ENCODE data around the gene TAF4B. TPM values are rescaled to one million over a fixed set of nuclear protein-coding genes. Genes with fewer than 3 reads are reported as not detected.

Gene TAF4B
- total RNA-seq, 1 experiment from 2014 or later: 8.3 TPM

DNA sequence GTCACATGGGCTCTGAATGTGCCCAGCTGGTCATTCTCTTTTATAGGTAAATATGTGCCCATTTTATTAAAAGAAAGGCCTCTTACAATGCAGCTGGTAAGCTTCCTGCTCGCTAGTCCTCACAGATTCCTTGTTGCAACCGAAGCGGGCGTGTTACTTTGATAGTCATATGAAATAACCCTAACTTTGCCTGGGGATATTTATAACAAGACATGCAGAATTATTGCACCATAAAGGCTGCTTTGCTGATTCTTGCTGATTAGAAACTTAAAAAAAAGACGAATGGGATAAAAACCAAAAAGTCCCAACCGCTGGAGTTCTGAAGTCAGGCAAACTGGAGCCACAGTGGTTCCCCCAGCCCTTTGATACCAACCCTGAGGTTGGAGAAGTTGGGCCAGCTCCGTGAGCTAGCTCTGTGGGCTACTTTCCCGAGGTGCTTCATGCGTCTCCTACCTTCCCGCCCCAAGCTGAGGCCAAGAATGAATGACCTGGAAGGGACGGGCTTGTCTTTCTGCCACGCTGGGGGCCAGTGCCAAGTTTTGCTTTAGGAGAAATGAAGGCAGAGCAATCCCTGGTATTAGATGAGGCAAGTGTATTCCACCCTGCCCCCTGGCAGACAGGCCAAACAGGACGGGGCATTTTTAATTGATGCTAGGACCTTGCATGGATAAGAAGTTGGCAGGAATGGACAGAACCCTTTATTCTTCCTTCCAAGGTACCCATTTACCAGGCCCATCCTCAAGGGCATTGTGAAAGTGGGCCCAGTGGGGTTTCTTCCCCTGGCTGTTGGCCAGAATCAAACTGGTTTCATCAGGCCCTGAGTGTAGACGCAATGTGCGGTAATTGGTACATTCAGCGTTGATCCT is 181.7 kb downstream of the TAF4B start:
- no peaks in the 10 kb centered on the region for H3K9me2 ChIP-seq (replicated peaks; ENCODE audit: low read length)
- ATAC-seq: no peak
- TF ChIP-seq, protein P1, sequence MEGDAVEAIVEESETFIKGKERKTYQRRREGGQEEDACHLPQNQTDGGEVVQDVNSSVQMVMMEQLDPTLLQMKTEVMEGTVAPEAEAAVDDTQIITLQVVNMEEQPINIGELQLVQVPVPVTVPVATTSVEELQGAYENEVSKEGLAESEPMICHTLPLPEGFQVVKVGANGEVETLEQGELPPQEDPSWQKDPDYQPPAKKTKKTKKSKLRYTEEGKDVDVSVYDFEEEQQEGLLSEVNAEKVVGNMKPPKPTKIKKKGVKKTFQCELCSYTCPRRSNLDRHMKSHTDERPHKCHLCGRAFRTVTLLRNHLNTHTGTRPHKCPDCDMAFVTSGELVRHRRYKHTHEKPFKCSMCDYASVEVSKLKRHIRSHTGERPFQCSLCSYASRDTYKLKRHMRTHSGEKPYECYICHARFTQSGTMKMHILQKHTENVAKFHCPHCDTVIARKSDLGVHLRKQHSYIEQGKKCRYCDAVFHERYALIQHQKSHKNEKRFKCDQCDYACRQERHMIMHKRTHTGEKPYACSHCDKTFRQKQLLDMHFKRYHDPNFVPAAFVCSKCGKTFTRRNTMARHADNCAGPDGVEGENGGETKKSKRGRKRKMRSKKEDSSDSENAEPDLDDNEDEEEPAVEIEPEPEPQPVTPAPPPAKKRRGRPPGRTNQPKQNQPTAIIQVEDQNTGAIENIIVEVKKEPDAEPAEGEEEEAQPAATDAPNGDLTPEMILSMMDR (conservative IDR thresholded peaks at IDR 0.05; ENCODE audit: low read depth, low read length): no peak
- no peak for TF ChIP-seq EZH2phosphoT487 (IDR thresholded peaks at IDR 0.05; ENCODE audit: borderline replicate concordance, low read length)
- TF ChIP-seq EZH2 (IDR thresholded peaks at IDR 0.05; ENCODE audit: low read length, unreplicated experiment): no peak
- H3K4me3 ChIP-seq (ENCODE audit: low read length): no peak overlapping the region
- H3K79me2 ChIP-seq (ENCODE audit: low read length): no peaks in the 10 kb centered on the region
- H3K4me1 ChIP-seq (ENCODE audit: insufficient read depth, low read length): no peaks in the 10 kb centered on the region
- no TSS peak for BruUV-seq (replicated peaks)
- no peak overlapping the region for H2AFZ ChIP-seq (ENCODE audit: low read length)
- peak; percentile 17 for DNase-seq
- intact Hi-C loops (cut with micrococcal nuclease): loop anchor here (10.0 kb wide), 1 partner anchor 207 kb away; no protein-coding TSS in a partner anchor
- no peaks in the 10 kb centered on the region for H3K36me3 ChIP-seq (ENCODE audit: low read depth, low read length)
- no peak overlapping the region for H3K27ac ChIP-seq (ENCODE audit: low read length)
- H4K20me1 ChIP-seq (ENCODE audit: low read length): no peaks in the 10 kb centered on the region
- CTCF ChIA-PET: interaction anchor here (0.5 to 0.7 kb wide), 3 partner anchors 34 to 555 kb away, joined by 4 to 9 read pairs (median 7); no protein-coding TSS in a partner anchor
- H3F3A ChIP-seq (ENCODE audit: low read length, unreplicated experiment): no peaks in the 10 kb centered on the region
- POLR2A ChIA-PET (ENCODE audit: unreplicated experiment): no interaction called here
- H3K4me2 ChIP-seq (ENCODE audit: low read length): no peak overlapping the region
- no peaks in the 10 kb centered on the region for H3K27me3 ChIP-seq (ENCODE audit: low read length)
- no peaks in the 10 kb centered on the region for H3K9me3 ChIP-seq (ENCODE audit: low read length)
- H3K9ac ChIP-seq (ENCODE audit: low read length): no peak overlapping the region

DNA sequence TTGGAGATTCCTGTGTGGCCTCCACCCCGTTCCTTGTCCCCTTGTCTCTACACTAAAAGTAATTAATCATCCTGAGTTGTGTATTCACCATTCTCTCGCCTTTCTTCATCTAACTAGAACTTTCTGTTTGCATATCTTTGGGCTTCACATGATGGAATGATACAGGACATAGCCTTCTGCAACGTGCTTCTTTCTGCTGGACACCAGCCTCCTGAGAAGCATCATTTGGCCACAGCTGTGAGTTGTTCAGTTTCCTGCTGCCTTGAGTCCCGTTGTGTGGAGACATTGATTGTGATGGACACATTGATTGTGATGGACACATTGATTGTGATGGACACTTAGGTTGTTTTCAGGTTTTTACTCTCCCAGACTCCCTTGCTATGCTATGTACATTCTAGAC is 182.8 kb downstream of the TAF4B start:
- DNase-seq: no peak
- BruUV-seq (replicated peaks): no TSS peak
- Histone ChIP-seq H3K79me2 (ENCODE audit: low read length) (no peaks in the 10 kb centered on the region), H3K27ac (ENCODE audit: low read length) (no peak overlapping the region), H3F3A (ENCODE audit: low read length, unreplicated experiment) (no peaks in the 10 kb centered on the region), H4K20me1 (ENCODE audit: low read length) (no peaks in the 10 kb centered on the region), H2AFZ (ENCODE audit: low read length) (no peak overlapping the region), H3K9me2 (replicated peaks; ENCODE audit: low read length) (no peaks in the 10 kb centered on the region), H3K27me3 (ENCODE audit: low read length) (no peaks in the 10 kb centered on the region), H3K4me3 (ENCODE audit: low read length) (no peak overlapping the region), H3K4me1 (ENCODE audit: insufficient read depth, low read length) (no peaks in the 10 kb centered on the region), H3K4me2 (ENCODE audit: low read length) (no peak overlapping the region), H3K36me3 (ENCODE audit: low read depth, low read length) (no peaks in the 10 kb centered on the region), H3K9me3 (ENCODE audit: low read length) (no peaks in the 10 kb centered on the region), H3K9ac (ENCODE audit: low read length) (no peak overlapping the region)
- ChIA-PET CTCF (no interaction called here), POLR2A (ENCODE audit: unreplicated experiment) (no interaction called here)
- no peak for ATAC-seq
- intact Hi-C loops (cut with micrococcal nuclease): loop anchor here (10.0 kb wide), 1 partner anchor 206 kb away; no protein-coding TSS in a partner anchor
- TF ChIP-seq EZH2phosphoT487 (IDR thresholded peaks at IDR 0.05; ENCODE audit: borderline replicate concordance, low read length) (no peak), EZH2 (IDR thresholded peaks at IDR 0.05; ENCODE audit: low read length, unreplicated experiment) (no peak)
- TF ChIP-seq, protein P1 (conservative IDR thresholded peaks at IDR 0.05; ENCODE audit: low read depth, low read length): no peak

DNA sequence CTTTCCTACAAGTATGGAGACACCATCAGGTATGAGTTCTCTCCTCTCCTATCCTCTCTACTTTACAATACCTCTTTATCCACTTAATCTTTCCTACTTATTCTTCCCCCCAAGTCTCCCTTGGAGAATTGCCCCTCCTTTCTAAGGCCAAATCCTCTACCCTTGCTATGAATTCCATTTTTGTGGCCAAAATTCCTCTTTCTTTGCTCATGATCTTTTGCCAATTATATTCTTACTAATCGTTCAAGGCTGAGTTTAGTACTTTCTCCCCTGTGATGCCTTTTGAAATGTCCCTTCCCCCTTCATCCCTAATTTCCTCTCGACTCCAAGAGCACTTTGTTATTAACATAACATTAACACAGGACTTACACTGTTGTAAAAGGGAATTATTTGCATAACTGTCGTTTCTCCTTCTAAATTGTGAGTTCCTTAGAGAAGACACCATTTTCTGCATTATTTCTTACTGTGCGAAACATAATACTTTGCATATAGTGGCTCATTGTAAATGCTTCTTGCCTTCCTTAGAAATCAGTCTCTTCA is 188.7 kb downstream of the TAF4B start:
- Histone ChIP-seq H3K4me1 (ENCODE audit: insufficient read depth, low read length) (no peaks in the 10 kb centered on the region), H3K9me3 (ENCODE audit: low read length) (no peaks in the 10 kb centered on the region), H3K9me2 (replicated peaks; ENCODE audit: low read length) (no peaks in the 10 kb centered on the region), H4K20me1 (ENCODE audit: low read length) (no peaks in the 10 kb centered on the region), H3K4me3 (ENCODE audit: low read length) (no peak overlapping the region), H3K4me2 (ENCODE audit: low read length) (no peak overlapping the region), H3K27ac (ENCODE audit: low read length) (no peak overlapping the region), H3K9ac (ENCODE audit: low read length) (no peak overlapping the region), H3K36me3 (ENCODE audit: low read depth, low read length) (no peaks in the 10 kb centered on the region), H3K27me3 (ENCODE audit: low read length) (no peaks in the 10 kb centered on the region), H3K79me2 (ENCODE audit: low read length) (no peaks in the 10 kb centered on the region), H2AFZ (ENCODE audit: low read length) (no peak overlapping the region), H3F3A (ENCODE audit: low read length, unreplicated experiment) (no peaks in the 10 kb centered on the region)
- ChIA-PET CTCF (no interaction called here), POLR2A (ENCODE audit: unreplicated experiment) (no interaction called here)
- ATAC-seq (no peak), DNase-seq (no peak)
- BruUV-seq (replicated peaks): no TSS peak
- intact Hi-C loops (cut with micrococcal nuclease): no loop called here
- TF ChIP-seq EZH2 (IDR thresholded peaks at IDR 0.05; ENCODE audit: low read length, unreplicated experiment) (no peak), EZH2phosphoT487 (IDR thresholded peaks at IDR 0.05; ENCODE audit: borderline replicate concordance, low read length) (no peak)
- TF ChIP-seq, protein P1 (conservative IDR thresholded peaks at IDR 0.05; ENCODE audit: low read depth, low read length): no peak

Measured in PC-3 (cell line).